ENCODE results near the gene SSBP4.

Gene SSBP4

GRCh38 chr19:18473003-18473705 lies 54.0 kb downstream of the SSBP4 start:
- DNase-seq: no peak

DNA sequence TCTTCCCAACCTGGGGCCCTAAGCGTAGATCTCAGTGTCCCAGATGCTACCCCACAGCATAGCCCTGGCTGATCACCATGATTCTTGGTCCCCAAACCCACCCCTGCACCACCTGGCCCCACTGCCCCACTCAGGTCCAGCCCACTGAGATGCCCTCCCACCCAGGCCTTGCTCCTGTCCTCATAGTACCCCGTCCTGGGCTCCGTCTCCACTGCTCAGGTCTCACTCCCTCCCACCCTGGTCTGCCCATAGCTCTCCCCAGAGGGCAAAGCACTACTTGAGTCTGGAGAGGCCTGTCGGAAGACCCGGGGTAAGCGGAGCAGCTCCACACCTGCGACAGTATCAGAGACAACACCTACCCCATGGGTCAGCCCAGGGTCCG lies 54.5 kb downstream of the SSBP4 start:
- no peak for DNase-seq

DNA sequence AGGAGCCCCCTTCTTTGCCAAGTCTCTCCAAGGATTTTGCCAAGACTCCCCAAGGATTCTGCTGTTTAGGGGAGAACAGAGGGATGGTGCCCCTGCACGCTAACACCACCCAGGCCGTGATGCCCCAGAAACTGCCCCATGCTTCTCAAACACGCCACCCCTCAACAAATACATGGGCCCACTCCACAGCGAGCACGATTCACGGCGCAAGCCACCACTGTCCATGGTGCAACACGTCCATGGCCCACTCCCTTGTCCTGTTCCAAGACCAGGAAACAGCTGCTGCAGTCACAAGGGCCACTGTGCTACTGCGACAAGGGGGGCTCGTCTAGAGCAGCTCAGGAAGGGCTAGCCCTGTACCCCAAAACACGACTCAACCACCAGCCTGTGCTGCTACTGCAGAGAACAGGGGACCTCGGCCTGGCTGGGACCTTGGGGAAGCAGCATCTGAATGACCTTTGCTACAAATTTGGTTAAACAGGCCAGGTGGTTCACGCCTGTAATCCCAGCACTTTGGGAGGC lies 55.2 kb downstream of the SSBP4 start:
- DNase-seq: no peak

DNA sequence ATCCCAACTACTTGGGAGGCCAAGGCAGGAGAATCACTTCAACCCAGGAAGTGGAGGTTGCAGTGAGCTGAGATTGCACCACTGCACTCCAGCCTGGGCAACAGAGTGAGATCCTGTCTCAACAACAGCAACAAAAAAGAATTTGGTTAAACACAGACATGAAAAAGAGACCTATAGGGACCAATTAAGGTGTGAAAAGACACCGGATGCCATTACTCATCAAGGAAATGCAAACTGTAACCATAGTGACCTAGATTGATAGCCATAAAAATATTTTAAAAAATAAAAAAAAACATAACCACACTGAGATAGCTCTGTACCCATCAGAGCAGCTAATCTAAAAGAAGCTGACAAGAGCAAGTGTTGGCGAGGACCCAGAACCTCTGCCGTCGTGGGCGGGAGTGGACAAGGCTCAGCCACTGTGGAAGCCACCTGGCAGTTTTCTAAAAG lies 55.8 kb downstream of the SSBP4 start:
- DNase-seq: no peak

GRCh38 chr19:18475762-18476331 lies 56.6 kb downstream of the SSBP4 start:
- no peak for DNase-seq

DNA sequence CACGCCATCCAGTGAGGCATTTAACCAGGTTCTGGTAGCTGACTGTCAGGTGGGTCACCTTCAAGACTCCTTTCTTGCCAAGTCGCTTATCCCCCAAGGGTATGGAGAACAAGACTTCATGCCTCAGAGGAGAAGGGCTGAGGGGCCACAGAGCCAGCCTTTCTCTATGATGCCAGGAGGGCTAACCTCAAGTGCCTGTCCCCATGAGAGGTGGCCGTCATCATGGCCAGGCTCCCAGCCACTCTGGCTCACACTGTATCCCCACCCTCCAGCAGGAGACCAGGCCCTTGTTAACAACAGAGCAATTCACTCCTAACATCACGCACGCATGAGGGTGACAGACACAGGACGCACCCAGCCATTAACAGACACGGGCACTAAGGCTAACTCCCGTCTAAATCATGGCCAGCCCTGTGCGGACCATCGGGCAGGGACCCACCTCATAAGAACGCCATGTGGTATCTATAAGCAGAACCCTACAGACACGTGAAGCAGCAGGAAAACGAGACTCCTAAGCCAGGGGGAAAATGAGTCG lies 57.4 kb downstream of the SSBP4 start:
- no peak for DNase-seq

- no peak for DNase-seq
These were observed 58.0 kb downstream of the SSBP4 start for GRCh38 chr19:18477042-18477779.

GRCh38 chr19:18477974-18478373 lies 58.8 kb downstream of the SSBP4 start:
- peak; percentile 79 for DNase-seq

DNA sequence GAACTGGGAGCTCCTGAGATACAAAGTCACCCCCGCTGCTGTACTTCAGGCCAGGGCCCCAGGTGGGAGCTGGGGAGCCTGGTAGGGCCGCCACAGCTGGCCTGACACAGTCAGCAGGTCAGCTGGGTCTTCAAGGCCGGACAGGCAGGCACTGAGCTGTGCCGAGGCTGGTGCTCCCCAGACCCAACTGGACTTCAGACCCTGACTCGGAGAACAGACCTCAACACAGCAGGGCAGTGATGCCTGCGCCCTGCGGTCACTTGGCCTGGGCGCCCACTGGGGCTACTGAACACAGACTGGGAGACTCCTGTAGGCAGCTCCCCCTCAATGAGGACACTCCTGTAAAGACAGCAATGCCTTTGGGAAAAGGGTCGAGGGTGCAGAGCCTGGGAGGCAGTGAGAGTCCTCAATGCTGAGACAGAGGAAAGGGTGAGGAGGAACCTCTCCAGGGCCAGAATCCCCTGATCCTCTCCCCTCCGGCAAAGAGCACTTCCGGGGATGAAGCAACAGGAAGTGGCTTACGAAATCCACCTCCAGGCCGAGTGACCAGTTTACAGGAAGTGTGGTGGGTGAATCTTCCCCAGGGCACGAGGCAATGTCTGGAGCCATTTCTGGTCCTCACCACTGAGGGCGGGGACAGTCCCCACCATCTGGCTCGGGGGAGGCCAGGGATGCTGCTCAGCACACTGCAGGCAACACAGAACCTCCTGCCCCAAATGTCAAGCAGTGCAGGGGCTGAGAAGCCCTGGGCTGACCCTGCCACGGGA lies 59.5 kb downstream of the SSBP4 start:
- no peak for DNase-seq

- DNase-seq: peak; percentile 83
These were observed 61.0 kb downstream of the SSBP4 start for GRCh38 chr19:18480006-18480691.

GRCh38 chr19:18481505-18482222 lies 62.5 kb downstream of the SSBP4 start:
- no peak for DNase-seq

GRCh38 chr19:18483119-18483890 lies 64.1 kb downstream of the SSBP4 start:
- DNase-seq: peak; percentile 87

All from NCI-H2171 (cell line).